ENCODE measurements around the gene DUSP1. TPM values are rescaled to one million over a fixed set of nuclear protein-coding genes. Genes with fewer than 3 reads are reported as not detected.

DUSP1 gene
- total and polyA plus RNA-seq, 7 donors = 99.9 to 1,033 (median 449) TPM

DNA sequence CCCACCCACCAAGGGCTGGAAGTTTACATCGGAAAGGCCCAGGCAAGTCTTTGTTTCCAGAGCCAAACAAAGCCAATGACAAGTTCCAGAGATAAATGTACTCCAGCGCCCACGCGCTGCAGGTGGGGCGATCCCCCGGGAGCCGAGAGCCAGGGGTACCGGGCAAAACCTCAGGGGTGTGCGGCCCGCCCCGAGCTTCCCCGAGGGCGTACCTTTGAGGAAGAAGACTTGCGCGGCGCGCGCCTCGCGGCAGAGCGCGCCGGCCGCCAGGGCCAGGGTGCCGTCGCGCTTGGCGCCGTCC, 671 bp downstream of the DUSP1 start:
- Histone ChIP-seq H3K27ac (peak overlapping the region; percentile 97 to 100 (median 99)), H3K4me1 (peaks cover 0 to 73% (median 65%) of the 10 kb centered on the region in 4 donors), H3K9me3 (no peaks in the 10 kb centered on the region), H3K36me3 (peaks cover 22 to 28% (median 26%) of the 10 kb centered on the region in 4 donors), H3K27me3 (no peaks in the 10 kb centered on the region), H3K4me3 (peak overlapping the region; percentile 80 to 96 (median 86))
- intact Hi-C loops (cut with DNase I) = loop anchor here (5.0 kb wide), 1 partner anchor 152 kb away; no protein-coding TSS in a partner anchor
- WGBS, 2 donors = 0 to 1% methylated on average over 29 of the region's 29 CpGs
- no peak for TF ChIP-seq POLR2A (IDR thresholded peaks at IDR 0.05)
- TF ChIP-seq POLR2AphosphoS5 (IDR thresholded peaks at IDR 0.05) = no peak
- no peak for TF ChIP-seq EP300 (IDR thresholded peaks at IDR 0.05)
- TF ChIP-seq, protein P1, sequence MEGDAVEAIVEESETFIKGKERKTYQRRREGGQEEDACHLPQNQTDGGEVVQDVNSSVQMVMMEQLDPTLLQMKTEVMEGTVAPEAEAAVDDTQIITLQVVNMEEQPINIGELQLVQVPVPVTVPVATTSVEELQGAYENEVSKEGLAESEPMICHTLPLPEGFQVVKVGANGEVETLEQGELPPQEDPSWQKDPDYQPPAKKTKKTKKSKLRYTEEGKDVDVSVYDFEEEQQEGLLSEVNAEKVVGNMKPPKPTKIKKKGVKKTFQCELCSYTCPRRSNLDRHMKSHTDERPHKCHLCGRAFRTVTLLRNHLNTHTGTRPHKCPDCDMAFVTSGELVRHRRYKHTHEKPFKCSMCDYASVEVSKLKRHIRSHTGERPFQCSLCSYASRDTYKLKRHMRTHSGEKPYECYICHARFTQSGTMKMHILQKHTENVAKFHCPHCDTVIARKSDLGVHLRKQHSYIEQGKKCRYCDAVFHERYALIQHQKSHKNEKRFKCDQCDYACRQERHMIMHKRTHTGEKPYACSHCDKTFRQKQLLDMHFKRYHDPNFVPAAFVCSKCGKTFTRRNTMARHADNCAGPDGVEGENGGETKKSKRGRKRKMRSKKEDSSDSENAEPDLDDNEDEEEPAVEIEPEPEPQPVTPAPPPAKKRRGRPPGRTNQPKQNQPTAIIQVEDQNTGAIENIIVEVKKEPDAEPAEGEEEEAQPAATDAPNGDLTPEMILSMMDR (IDR thresholded peaks at IDR 0.05) = no peak
- no peak for DNase-seq

DNA sequence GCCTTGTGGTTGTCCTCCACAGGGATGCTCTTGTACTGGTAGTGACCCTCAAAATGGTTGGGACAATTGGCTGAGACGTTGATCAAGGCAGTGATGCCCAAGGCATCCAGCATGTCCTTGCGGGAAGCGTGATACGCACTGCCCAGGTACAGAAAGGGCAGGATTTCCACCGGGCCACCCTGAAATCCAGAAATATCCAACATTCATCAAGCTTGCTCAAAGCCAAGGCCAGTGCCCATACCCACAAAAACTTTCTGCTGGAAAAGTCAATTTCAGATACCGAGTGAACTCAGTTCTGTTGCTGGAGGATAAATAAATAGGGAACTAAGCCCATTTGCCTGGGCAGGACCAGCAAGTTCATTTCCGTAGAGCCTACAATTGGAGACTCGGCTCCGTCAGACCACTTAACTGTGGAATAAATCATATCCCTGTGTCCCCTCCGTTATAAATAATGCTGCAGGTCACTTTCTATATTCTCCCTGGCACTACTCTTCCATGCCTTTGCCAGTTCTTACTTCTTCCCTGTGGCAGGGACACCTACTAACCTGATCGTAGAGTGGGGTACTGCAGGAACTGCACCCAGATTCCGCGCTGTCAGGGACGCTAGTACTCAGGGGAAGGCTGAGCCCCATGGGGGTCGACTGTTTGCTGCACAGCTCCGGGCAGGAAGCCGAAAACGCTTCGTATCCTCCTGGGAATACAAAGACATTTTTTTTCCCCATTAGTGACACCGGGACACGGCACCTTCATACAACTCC, 1.2 kb downstream of the DUSP1 start:
- H3K4me3 ChIP-seq = peak overlapping the region; percentile 80 to 96 (median 86)
- H3K9me3 ChIP-seq = no peaks in the 10 kb centered on the region
- peak overlapping the region; percentile 97 to 100 (median 99) for H3K27ac ChIP-seq
- DNase-seq = peak; percentile 84
- TF ChIP-seq POLR2A (IDR thresholded peaks at IDR 0.05) (peak; percentile 37 to 52), EP300 (IDR thresholded peaks at IDR 0.05) (no peak), POLR2AphosphoS5 (IDR thresholded peaks at IDR 0.05) (peak; percentile 66 to 80 (median 78))
- TF ChIP-seq, protein P1 (IDR thresholded peaks at IDR 0.05) = no peak
- no peaks in the 10 kb centered on the region for H3K27me3 ChIP-seq
- WGBS, 2 donors = 23 to 29% methylated on average over 21 of the region's 21 CpGs
- peaks cover 0 to 74% (median 67%) of the 10 kb centered on the region in 4 donors for H3K4me1 ChIP-seq
- intact Hi-C loops (cut with DNase I) = loop anchor here (5.0 kb wide), 1 partner anchor 153 kb away; no protein-coding TSS in a partner anchor
- peaks cover 22 to 28% (median 26%) of the 10 kb centered on the region in 4 donors for H3K36me3 ChIP-seq

DNA sequence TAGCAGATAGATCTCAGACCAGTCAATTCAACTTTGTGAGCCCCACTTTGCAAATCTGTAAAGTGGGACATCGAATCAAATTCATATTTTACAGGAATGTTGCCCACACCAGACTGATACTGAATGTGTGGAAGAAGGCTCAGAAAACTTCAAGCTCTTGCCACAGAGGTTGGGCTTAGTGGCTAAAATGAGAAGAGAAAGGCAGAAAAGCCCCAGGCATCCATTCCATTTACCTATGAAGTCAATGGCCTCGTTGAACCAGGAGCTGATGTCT, 1.7 kb downstream of the DUSP1 start:
- Histone ChIP-seq H3K27me3 (no peaks in the 10 kb centered on the region), H3K4me1 (peaks cover 0 to 78% (median 67%) of the 10 kb centered on the region in 4 donors), H3K36me3 (peaks cover 22 to 28% (median 26%) of the 10 kb centered on the region in 4 donors), H3K9me3 (no peaks in the 10 kb centered on the region), H3K27ac (peak overlapping the region; percentile 97 to 100 (median 99)), H3K4me3 (peak overlapping the region; percentile 80 to 96 (median 86))
- WGBS, 2 donors = 76 to 80% methylated on average over 2 of the region's 2 CpGs
- intact Hi-C loops (cut with DNase I) = no loop called here
- TF ChIP-seq, protein P1 (IDR thresholded peaks at IDR 0.05) = no peak
- TF ChIP-seq POLR2A (IDR thresholded peaks at IDR 0.05) (no peak), POLR2AphosphoS5 (IDR thresholded peaks at IDR 0.05) (no peak), EP300 (IDR thresholded peaks at IDR 0.05) (no peak)
- DNase-seq = no peak

DNA sequence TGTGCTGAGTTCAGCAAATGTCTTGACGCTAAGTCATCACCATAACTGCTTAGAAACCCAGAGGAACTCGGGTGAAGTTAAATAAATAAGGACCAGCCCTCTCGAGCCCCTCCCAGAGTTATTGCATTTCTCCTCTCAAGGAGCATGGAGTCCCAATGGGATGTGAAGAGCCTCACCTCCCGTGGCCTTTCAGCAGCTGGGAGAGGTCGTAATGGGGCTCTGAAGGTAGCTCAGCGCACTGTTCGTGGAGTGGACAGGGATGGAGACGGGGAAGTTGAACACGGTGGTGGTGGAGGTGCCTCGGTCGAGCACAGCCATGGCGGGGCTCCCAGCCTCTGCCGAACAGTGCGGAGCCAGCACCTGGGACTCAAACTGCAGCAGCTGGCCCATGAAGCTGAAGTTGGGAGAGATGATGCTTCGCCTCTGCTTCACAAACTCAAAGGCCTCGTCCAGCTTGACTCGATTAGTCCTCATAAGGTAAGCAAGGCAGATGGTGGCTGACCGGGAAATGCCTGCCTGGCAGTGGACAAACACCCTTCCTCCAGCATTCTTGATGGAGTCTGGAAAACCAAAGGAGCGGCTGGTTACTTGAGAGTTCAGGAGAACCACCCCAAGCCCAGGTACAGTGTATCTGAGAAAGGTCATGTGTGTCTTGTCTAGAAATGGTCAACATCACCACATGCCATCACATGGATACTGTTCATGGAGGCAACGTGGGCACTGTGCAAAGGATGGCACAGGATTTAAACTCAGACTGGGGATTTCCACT, 2.2 kb downstream of the DUSP1 start:
- no peak for DNase-seq
- Histone ChIP-seq H3K4me3 (peak overlapping the region; percentile 80 to 96 (median 86)), H3K4me1 (peaks cover 0 to 73% (median 63%) of the 10 kb centered on the region in 4 donors), H3K36me3 (peaks cover 22 to 28% (median 26%) of the 10 kb centered on the region in 4 donors), H3K27ac (peak overlapping the region; percentile 97 to 100 (median 99)), H3K9me3 (no peaks in the 10 kb centered on the region), H3K27me3 (no peaks in the 10 kb centered on the region)
- intact Hi-C loops (cut with DNase I) = no loop called here
- WGBS, 2 donors = 81 to 82% methylated on average over 20 of the region's 20 CpGs
- TF ChIP-seq POLR2A (IDR thresholded peaks at IDR 0.05) = peak; percentile 0 to 26
- TF ChIP-seq, protein P1 (IDR thresholded peaks at IDR 0.05) = no peak
- TF ChIP-seq EP300 (IDR thresholded peaks at IDR 0.05) = no peak
- TF ChIP-seq POLR2AphosphoS5 (IDR thresholded peaks at IDR 0.05) = peak; percentile 78 to 82 (median 78)
